Skeletal muscle satellite cell (primary cell): Measurements from ENCODE around the gene DPM3.
A peak's percentile ranks its signal among the peaks of the same experiment; 100 is the strongest.

Experiments
- H3K27me3 ChIP-seq: 2 replicates; pipeline ENCODE4 v1.7.0; 2013; ENCODE audit warnings: low read length; ENCODE audit not compliant: control insufficient read depth, insufficient read depth
- H3K36me3 ChIP-seq: 2 replicates; pipeline ENCODE4 v1.7.0; 2013; ENCODE audit warnings: mild to moderate bottlenecking, control low read depth, low read length; ENCODE audit not compliant: insufficient read depth
- H3K4me1 ChIP-seq: 2 replicates; pipeline ENCODE4 v1.7.0; 2013; ENCODE audit warnings: low read length; ENCODE audit not compliant: control insufficient read depth, insufficient read depth
- H3K4me2 ChIP-seq: 2 replicates; pipeline ENCODE4 v1.7.0; 2013; ENCODE audit warnings: mild to moderate bottlenecking, low read length
- H3K4me3 ChIP-seq: 2 replicates; pipeline ENCODE4 v1.7.0; 2013; ENCODE audit warnings: low read length
- H3K9ac ChIP-seq: 2 replicates; pipeline ENCODE4 v1.7.0; 2013; ENCODE audit warnings: mild to moderate bottlenecking, low read depth, low read length, moderate library complexity
- H3K9me3 ChIP-seq: replicated peaks from 2 replicates; pipeline ENCODE4 v1.7.0; 2013; ENCODE audit warnings: mild to moderate bottlenecking, control low read depth, low read length

DPM3 gene

GRCh38 chr1:155127967-155128754 lies 12.2 kb downstream of the DPM3 start:
- Histone ChIP-seq H3K4me1 (peaks cover 40% of the 10 kb centered on the region), H3K4me3 (peak overlapping the region; percentile 62), H3K9me3 (no peaks in the 10 kb centered on the region), H3K36me3 (no peaks in the 10 kb centered on the region), H3K9ac (no peak overlapping the region), H3K27me3 (peaks cover 63% of the 10 kb centered on the region), H3K4me2 (peak overlapping the region; percentile 96)

- no peaks in the 10 kb centered on the region for H3K36me3 ChIP-seq
- no peak within 1 kb of the TSS for H3K9ac ChIP-seq
- H3K4me3 ChIP-seq = peak within 1 kb of the TSS; percentile 62
- peak within 1 kb of the TSS; percentile 96 for H3K4me2 ChIP-seq
- no peaks in the 10 kb centered on the region for H3K9me3 ChIP-seq
- peaks cover 67% of the 10 kb centered on the region for H3K27me3 ChIP-seq
- peaks cover 40% of the 10 kb centered on the region for H3K4me1 ChIP-seq
Observed at GRCh38 chr1:155127105-155127966, 13.0 kb downstream of the DPM3 start, which contains the start of gene EFNA1. TSS of gene EFNA1 (plus strand) at chr1:155127876. CDS start at chr1:155127978, 102 bp downstream.

GRCh38 chr1:155126556-155127104 lies 13.7 kb downstream of the DPM3 start:
- Histone ChIP-seq H3K27me3 (peaks cover 70% of the 10 kb centered on the region), H3K9me3 (no peaks in the 10 kb centered on the region), H3K36me3 (no peaks in the 10 kb centered on the region), H3K4me1 (peaks cover 40% of the 10 kb centered on the region), H3K4me2 (peak overlapping the region; percentile 96), H3K4me3 (peak overlapping the region; percentile 3), H3K9ac (no peak overlapping the region)

GRCh38 chr1:155125946-155126555 lies 14.3 kb downstream of the DPM3 start:
- H3K4me3 ChIP-seq = peak overlapping the region; percentile 3
- H3K27me3 ChIP-seq = peaks cover 73% of the 10 kb centered on the region
- no peak overlapping the region for H3K9ac ChIP-seq
- no peaks in the 10 kb centered on the region for H3K36me3 ChIP-seq
- peaks cover 40% of the 10 kb centered on the region for H3K4me1 ChIP-seq
- no peaks in the 10 kb centered on the region for H3K9me3 ChIP-seq
- peak overlapping the region; percentile 96 for H3K4me2 ChIP-seq

GRCh38 chr1:155125511-155125945 lies 14.8 kb downstream of the DPM3 start:
- Histone ChIP-seq H3K9me3 (no peaks in the 10 kb centered on the region), H3K9ac (no peak overlapping the region), H3K27me3 (peaks cover 76% of the 10 kb centered on the region), H3K4me3 (no peak overlapping the region), H3K4me2 (no peak overlapping the region), H3K36me3 (no peaks in the 10 kb centered on the region), H3K4me1 (peaks cover 40% of the 10 kb centered on the region)

GRCh38 chr1:155124503-155125463 lies 15.5 kb downstream of the DPM3 start:
- peaks cover 37% of the 10 kb centered on the region for H3K4me1 ChIP-seq
- H3K4me2 ChIP-seq = no peak overlapping the region
- H3K4me3 ChIP-seq = no peak overlapping the region
- H3K27me3 ChIP-seq = peaks cover 80% of the 10 kb centered on the region
- no peak overlapping the region for H3K9ac ChIP-seq
- H3K36me3 ChIP-seq = no peaks in the 10 kb centered on the region
- H3K9me3 ChIP-seq = no peaks in the 10 kb centered on the region

- peaks cover 27% of the 10 kb centered on the region for H3K4me1 ChIP-seq
- no peak overlapping the region for H3K4me3 ChIP-seq
- no peaks in the 10 kb centered on the region for H3K36me3 ChIP-seq
- H3K4me2 ChIP-seq = no peak overlapping the region
- no peaks in the 10 kb centered on the region for H3K9me3 ChIP-seq
- peaks cover 79% of the 10 kb centered on the region for H3K27me3 ChIP-seq
- no peak overlapping the region for H3K9ac ChIP-seq
Observed at GRCh38 chr1:155123801-155124200, 16.5 kb downstream of the DPM3 start.

- H3K4me2 ChIP-seq = no peak overlapping the region
- no peaks in the 10 kb centered on the region for H3K36me3 ChIP-seq
- H3K27me3 ChIP-seq = peaks cover 78% of the 10 kb centered on the region
- H3K9ac ChIP-seq = no peak overlapping the region
- H3K4me3 ChIP-seq = no peak overlapping the region
- peaks cover 15% of the 10 kb centered on the region for H3K4me1 ChIP-seq
- no peaks in the 10 kb centered on the region for H3K9me3 ChIP-seq
Observed at GRCh38 chr1:155122308-155122707, 18.0 kb downstream of the DPM3 start.

GRCh38 chr1:155121249-155121648 lies 19.1 kb downstream of the DPM3 start:
- H3K4me3 ChIP-seq = no peak overlapping the region
- H3K27me3 ChIP-seq = peaks cover 75% of the 10 kb centered on the region
- H3K36me3 ChIP-seq = no peaks in the 10 kb centered on the region
- H3K4me2 ChIP-seq = no peak overlapping the region
- H3K4me1 ChIP-seq = peaks cover 5% of the 10 kb centered on the region
- H3K9me3 ChIP-seq = no peaks in the 10 kb centered on the region
- H3K9ac ChIP-seq = no peak overlapping the region

- no peak overlapping the region for H3K9ac ChIP-seq
- peaks cover 73% of the 10 kb centered on the region for H3K27me3 ChIP-seq
- H3K4me2 ChIP-seq = no peak overlapping the region
- H3K9me3 ChIP-seq = no peaks in the 10 kb centered on the region
- no peak overlapping the region for H3K4me3 ChIP-seq
- no peaks in the 10 kb centered on the region for H3K4me1 ChIP-seq
- no peaks in the 10 kb centered on the region for H3K36me3 ChIP-seq
Observed at GRCh38 chr1:155120253-155120652, 20.1 kb downstream of the DPM3 start.
